ENCODE data around the gene KMT2E.

The KMT2E gene

DNA sequence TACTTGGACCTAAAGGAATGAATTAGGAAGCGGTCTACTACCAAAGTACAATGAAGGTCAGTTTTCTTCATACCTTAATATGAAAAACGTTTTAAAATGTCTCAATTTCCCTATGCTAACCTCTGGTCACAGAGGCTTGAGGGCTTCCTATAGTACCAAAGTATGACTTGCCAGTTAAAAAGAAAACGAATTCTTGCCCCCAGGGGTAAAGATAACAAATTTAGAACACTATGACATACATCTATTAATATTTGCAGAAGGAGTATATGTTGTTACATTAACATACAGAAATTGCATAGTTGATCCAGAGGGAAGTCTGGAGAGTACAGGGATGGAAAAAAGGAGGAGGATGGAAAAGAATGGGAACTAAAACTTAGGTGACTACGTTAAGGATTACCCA, 13.8 kb upstream of the KMT2E start:
- Histone ChIP-seq H3K9ac (ENCODE audit: low read length) (no peak overlapping the region), H2AFZ (ENCODE audit: low read length) (no peak overlapping the region), H3K4me3 (ENCODE audit: low read depth, low read length, poor library complexity, severe bottlenecking) (no peak overlapping the region), H3K4me2 (ENCODE audit: low read length) (0 out of 2 replicates have a peak overlapping the region, but pooled peaks have one; percentile 3), H3K27ac (ENCODE audit: low read depth, low read length, poor library complexity, severe bottlenecking) (no peak overlapping the region), H3K79me2 (ENCODE audit: insufficient read depth, low read length) (no peaks in the 10 kb centered on the region; the same call in none of the 2 replicates), H3K4me1 (ENCODE audit: insufficient read depth, low read length, severe bottlenecking) (peaks cover 67% of the 10 kb centered on the region), H3K36me3 (ENCODE audit: insufficient read depth, low read length) (peaks cover 78% of the 10 kb centered on the region), H3F3A (ENCODE audit: insufficient read depth, low read length) (no peaks in the 10 kb centered on the region), H3K9me2 (ENCODE audit: low read depth, low read length) (no peaks in the 10 kb centered on the region), H4K20me1 (ENCODE audit: insufficient read depth, low read length) (peaks cover 28% of the 10 kb centered on the region; the same call in 1 of the 2 replicates), H3K27me3 (ENCODE audit: insufficient read depth, low read length) (no peaks in the 10 kb centered on the region), H3K9me3 (ENCODE audit: low read length) (no peaks in the 10 kb centered on the region)
- TF ChIP-seq, protein P1, sequence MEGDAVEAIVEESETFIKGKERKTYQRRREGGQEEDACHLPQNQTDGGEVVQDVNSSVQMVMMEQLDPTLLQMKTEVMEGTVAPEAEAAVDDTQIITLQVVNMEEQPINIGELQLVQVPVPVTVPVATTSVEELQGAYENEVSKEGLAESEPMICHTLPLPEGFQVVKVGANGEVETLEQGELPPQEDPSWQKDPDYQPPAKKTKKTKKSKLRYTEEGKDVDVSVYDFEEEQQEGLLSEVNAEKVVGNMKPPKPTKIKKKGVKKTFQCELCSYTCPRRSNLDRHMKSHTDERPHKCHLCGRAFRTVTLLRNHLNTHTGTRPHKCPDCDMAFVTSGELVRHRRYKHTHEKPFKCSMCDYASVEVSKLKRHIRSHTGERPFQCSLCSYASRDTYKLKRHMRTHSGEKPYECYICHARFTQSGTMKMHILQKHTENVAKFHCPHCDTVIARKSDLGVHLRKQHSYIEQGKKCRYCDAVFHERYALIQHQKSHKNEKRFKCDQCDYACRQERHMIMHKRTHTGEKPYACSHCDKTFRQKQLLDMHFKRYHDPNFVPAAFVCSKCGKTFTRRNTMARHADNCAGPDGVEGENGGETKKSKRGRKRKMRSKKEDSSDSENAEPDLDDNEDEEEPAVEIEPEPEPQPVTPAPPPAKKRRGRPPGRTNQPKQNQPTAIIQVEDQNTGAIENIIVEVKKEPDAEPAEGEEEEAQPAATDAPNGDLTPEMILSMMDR (IDR thresholded peaks at IDR 0.05; ENCODE audit: low read length), result no peak
- no peak for TF ChIP-seq EZH2 (IDR thresholded peaks at IDR 0.05; ENCODE audit: borderline replicate concordance, low read length)

DNA sequence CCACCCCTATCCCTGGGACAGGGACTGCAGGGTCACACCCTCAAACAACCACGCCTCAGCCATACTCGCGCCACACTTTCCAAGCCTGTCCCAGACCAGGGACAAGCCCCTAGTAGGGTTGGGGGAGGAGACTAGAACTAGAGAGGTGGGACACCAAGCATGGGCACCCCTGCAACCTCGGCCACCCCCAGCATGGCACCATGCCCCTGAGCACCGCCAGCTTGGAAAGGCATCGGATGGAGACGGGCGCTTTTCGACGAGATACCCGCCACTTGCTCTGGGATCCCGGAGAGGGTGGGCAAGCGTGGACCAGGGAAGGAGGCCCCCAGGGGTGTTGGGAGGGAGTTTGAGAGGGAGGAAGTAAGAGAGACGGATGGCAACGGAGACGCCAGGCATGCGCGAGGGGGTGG, 13.1 kb upstream of the KMT2E start:
- Histone ChIP-seq H3K9me2 (ENCODE audit: low read depth, low read length) (no peaks in the 10 kb centered on the region), H3K9me3 (ENCODE audit: low read length) (no peaks in the 10 kb centered on the region), H3K4me3 (ENCODE audit: low read depth, low read length, poor library complexity, severe bottlenecking) (no peak overlapping the region), H3K4me2 (ENCODE audit: low read length) (no peak overlapping the region; the same call in 1 of the 2 replicates), H3K36me3 (ENCODE audit: insufficient read depth, low read length) (peaks cover 78% of the 10 kb centered on the region), H3K27ac (ENCODE audit: low read depth, low read length, poor library complexity, severe bottlenecking) (no peak overlapping the region), H3F3A (ENCODE audit: insufficient read depth, low read length) (no peaks in the 10 kb centered on the region), H4K20me1 (ENCODE audit: insufficient read depth, low read length) (peaks cover 28% of the 10 kb centered on the region; the same call in 1 of the 2 replicates), H3K4me1 (ENCODE audit: insufficient read depth, low read length, severe bottlenecking) (peaks cover 69% of the 10 kb centered on the region), H3K79me2 (ENCODE audit: insufficient read depth, low read length) (no peaks in the 10 kb centered on the region; the same call in none of the 2 replicates), H3K27me3 (ENCODE audit: insufficient read depth, low read length) (no peaks in the 10 kb centered on the region), H2AFZ (ENCODE audit: low read length) (no peak overlapping the region), H3K9ac (ENCODE audit: low read length) (no peak overlapping the region)
- TF ChIP-seq, protein P1 (IDR thresholded peaks at IDR 0.05; ENCODE audit: low read length), result no peak
- no peak for TF ChIP-seq EZH2 (IDR thresholded peaks at IDR 0.05; ENCODE audit: borderline replicate concordance, low read length)

DNA sequence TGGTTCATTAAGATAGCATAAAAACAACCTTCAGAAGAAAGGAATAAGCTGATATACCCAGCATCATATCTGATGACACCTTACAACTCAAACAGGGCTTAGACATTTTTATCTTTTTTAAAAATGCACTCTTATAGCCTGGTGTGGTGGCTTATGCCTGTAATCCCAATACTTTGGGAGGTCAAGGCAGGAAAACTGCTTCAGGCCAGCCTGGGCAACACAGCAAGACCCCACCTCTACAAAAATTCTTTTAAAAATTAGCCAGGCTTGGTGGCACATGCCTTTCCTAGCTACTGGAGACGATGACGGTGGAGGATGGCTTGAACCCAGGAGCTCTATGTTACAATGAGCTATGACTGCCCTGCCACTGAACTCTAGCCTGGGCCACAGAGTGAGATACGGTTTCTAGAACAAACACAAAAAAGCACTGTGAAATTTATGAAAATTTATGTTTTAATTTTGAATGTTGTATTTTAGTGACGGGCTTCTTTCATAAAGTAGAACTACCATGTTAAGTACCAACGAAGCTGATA, 12.3 kb upstream of the KMT2E start:
- no peaks in the 10 kb centered on the region for H3K9me2 ChIP-seq (ENCODE audit: low read depth, low read length)
- H3K4me2 ChIP-seq (ENCODE audit: low read length), result no peak overlapping the region
- no peak overlapping the region for H2AFZ ChIP-seq (ENCODE audit: low read length)
- H4K20me1 ChIP-seq (ENCODE audit: insufficient read depth, low read length), result peaks cover 33% of the 10 kb centered on the region
- peaks cover 78% of the 10 kb centered on the region for H3K36me3 ChIP-seq (ENCODE audit: insufficient read depth, low read length)
- no peak for TF ChIP-seq EZH2 (IDR thresholded peaks at IDR 0.05; ENCODE audit: borderline replicate concordance, low read length)
- peaks cover 77% of the 10 kb centered on the region for H3K4me1 ChIP-seq (ENCODE audit: insufficient read depth, low read length, severe bottlenecking)
- H3K79me2 ChIP-seq (ENCODE audit: insufficient read depth, low read length), result no peaks in the 10 kb centered on the region; the same call in none of the 2 replicates
- no peaks in the 10 kb centered on the region for H3K9me3 ChIP-seq (ENCODE audit: low read length)
- H3K27ac ChIP-seq (ENCODE audit: low read depth, low read length, poor library complexity, severe bottlenecking), result no peak overlapping the region
- H3K27me3 ChIP-seq (ENCODE audit: insufficient read depth, low read length), result no peaks in the 10 kb centered on the region
- no peak overlapping the region for H3K9ac ChIP-seq (ENCODE audit: low read length)
- no peak overlapping the region for H3K4me3 ChIP-seq (ENCODE audit: low read depth, low read length, poor library complexity, severe bottlenecking)
- no peaks in the 10 kb centered on the region for H3F3A ChIP-seq (ENCODE audit: insufficient read depth, low read length)

- Histone ChIP-seq H3K79me2 (ENCODE audit: insufficient read depth, low read length) (no peaks in the 10 kb centered on the region; the same call in none of the 2 replicates), H3K36me3 (ENCODE audit: insufficient read depth, low read length) (peaks cover 82% of the 10 kb centered on the region), H3K4me1 (ENCODE audit: insufficient read depth, low read length, severe bottlenecking) (peaks cover 86% of the 10 kb centered on the region), H3K27ac (ENCODE audit: low read depth, low read length, poor library complexity, severe bottlenecking) (peak overlapping the region; percentile 19), H3F3A (ENCODE audit: insufficient read depth, low read length) (no peaks in the 10 kb centered on the region), H3K27me3 (ENCODE audit: insufficient read depth, low read length) (no peaks in the 10 kb centered on the region), H3K4me2 (ENCODE audit: low read length) (peak overlapping the region; percentile 27; the same call in 1 of the 2 replicates), H4K20me1 (ENCODE audit: insufficient read depth, low read length) (peaks cover 31% of the 10 kb centered on the region), H3K9me2 (ENCODE audit: low read depth, low read length) (no peaks in the 10 kb centered on the region), H3K9ac (ENCODE audit: low read length) (no peak overlapping the region; the same call in 1 of the 2 replicates), H3K9me3 (ENCODE audit: low read length) (no peaks in the 10 kb centered on the region), H2AFZ (ENCODE audit: low read length) (no peak overlapping the region), H3K4me3 (ENCODE audit: low read depth, low read length, poor library complexity, severe bottlenecking) (no peak overlapping the region)
- no peak for TF ChIP-seq EZH2 (IDR thresholded peaks at IDR 0.05; ENCODE audit: borderline replicate concordance, low read length)
- TF ChIP-seq, protein P1 (IDR thresholded peaks at IDR 0.05; ENCODE audit: low read length), result no peak
Observed at GRCh38 chr7:105003275-105003674, 10.7 kb upstream of the KMT2E start.
